Lung (tissue), 12 donors: ENCODE data around the gene FRRS1L. TPM values are rescaled to one million over a fixed set of nuclear protein-coding genes. Genes with fewer than 3 reads are reported as not detected.

Source experiments
- ATAC-seq: fragments of 200-7000 bp; cut with Tn5 transposase; one replicate; pipeline ENCODE4 v1.9.1; 2020; ENCODE audit warnings: moderate number of reproducible peaks; ENCODE audit not compliant: insufficient read depth, low FRiP score
- DNase-seq, 3 donors: peaks; one replicate each; pipeline ENCODE4 v3.0.0-alpha.2; 2013 to 2017
- H3K27ac ChIP-seq, 2 donors: one replicate each; pipeline ENCODE4 v1.5.1; 2013; ENCODE audit warnings: mild to moderate bottlenecking in 2 of 2, moderate library complexity in 2 of 2, control low read depth in 1 of 2, inconsistent platforms in 1 of 2, low read depth in 1 of 2, low read length in 1 of 2
- H3K27me3 ChIP-seq, 3 donors: one replicate each; pipeline ENCODE4 v1.5.1; 2013; ENCODE audit warnings: low read length in 2 of 3; ENCODE audit not compliant: control insufficient read depth in 3 of 3, insufficient read depth in 3 of 3
- H3K36me3 ChIP-seq, 4 donors: one replicate each; pipeline ENCODE4 v1.5.1; 2013; ENCODE audit warnings: low read length in 4 of 4, mild to moderate bottlenecking in 1 of 4, moderate library complexity in 1 of 4; ENCODE audit not compliant: control insufficient read depth in 4 of 4, insufficient read depth in 4 of 4
- H3K4me1 ChIP-seq, 5 donors: one replicate each; pipeline ENCODE4 v1.5.1; 2013; ENCODE audit warnings: low read length in 5 of 5, mild to moderate bottlenecking in 2 of 5, moderate library complexity in 1 of 5; ENCODE audit not compliant: control insufficient read depth in 5 of 5, insufficient read depth in 5 of 5
- H3K4me3 ChIP-seq: one replicate; pipeline ENCODE4 v1.5.1; 2013; ENCODE audit warnings: mild to moderate bottlenecking, control low read depth, moderate library complexity
- H3K9ac ChIP-seq, 2 donors: one replicate each; pipeline ENCODE4 v1.5.1; 2013; ENCODE audit warnings: low read length in 2 of 2, control low read depth in 1 of 2; ENCODE audit not compliant: insufficient read depth in 1 of 2
- H3K9me3 ChIP-seq, 4 donors: one replicate each; pipeline ENCODE4 v1.5.1; 2013; ENCODE audit warnings: low read length in 3 of 4, mild to moderate bottlenecking in 1 of 4, moderate library complexity in 1 of 4; ENCODE audit not compliant: control insufficient read depth in 4 of 4, insufficient read depth in 3 of 4
- WGBS, 2 donors: extraction: QIAGEN DNeasy Blood & Tissue Kit; methylation state at CpG; one replicate each; pipeline ENCODE4 v1.1.7; 2013; 5-methylcytosine and 5-hydroxymethylcytosine counted together
- polyA plus RNA-seq, 2 donors: library from polyadenylated mRNA; stranded (reverse); fragments of 200-250 nt; gene quantifications; one replicate each; pipeline ENCODE4 v1.2.1, GENCODE V29; 2013
- total RNA-seq, 2 donors: library from RNA; depleted of rRNA in 1 of 2; stranded (reverse); fragments of >200 nt in 1 of 2; gene quantifications; one replicate each; pipeline ENCODE4 v1.2.1, GENCODE V29; 2014 to 2021
- TF ChIP-seq, protein P1 (sequence below): IDR thresholded peaks from 2 replicates; pipeline ENCODE4 v1.5.1; 2012; ENCODE audit warnings: mild to moderate bottlenecking; ENCODE audit errors: control extremely low read depth, extremely low read depth
- donor health status: control.
- donor health status: control.
- donor health status: Bipolar disorder and iron deficiency.
- donor health status: healthy.
- donor health status: DM: yes; HTN: yes; CAD: no.

Gene FRRS1L
- total and polyA plus RNA-seq, 4 donors: under 0.01 to 1.2 (median 0.03) TPM; not detected in 1

DNA sequence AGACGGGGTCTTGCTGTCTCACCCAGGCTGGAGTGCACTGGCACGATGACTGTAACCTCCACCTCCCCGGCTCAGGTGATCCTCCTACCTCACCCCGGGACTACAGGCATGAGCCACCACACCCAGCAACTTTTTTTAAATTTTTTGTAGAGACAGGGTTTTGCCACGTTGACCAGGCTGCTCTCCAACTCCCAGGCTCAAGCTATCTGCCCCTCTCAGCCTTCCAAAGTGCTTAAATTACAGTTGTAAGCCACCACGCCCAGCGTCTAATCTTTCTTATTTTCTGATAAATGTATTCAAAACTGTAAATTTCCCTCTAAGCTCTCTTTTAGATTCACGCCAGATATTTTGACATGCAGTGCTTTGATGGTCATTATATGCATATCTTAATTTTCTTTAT is 10.3 kb downstream of the FRRS1L start:
- Histone ChIP-seq H3K27ac (no peak overlapping the region), H3K4me3 (no peak overlapping the region), H3K36me3 (no peaks in the 10 kb centered on the region), H3K27me3 (no peaks in the 10 kb centered on the region), H3K4me1 (no peaks in the 10 kb centered on the region), H3K9me3 (peaks cover 0 to 3% (median 0%) of the 10 kb centered on the region in 4 donors), H3K9ac (no peak overlapping the region)
- no peak for ATAC-seq
- 77 to 85% methylated on average over 8 of the region's 8 CpGs for WGBS, 2 donors
- DNase-seq: no peak
- TF ChIP-seq, protein P1, sequence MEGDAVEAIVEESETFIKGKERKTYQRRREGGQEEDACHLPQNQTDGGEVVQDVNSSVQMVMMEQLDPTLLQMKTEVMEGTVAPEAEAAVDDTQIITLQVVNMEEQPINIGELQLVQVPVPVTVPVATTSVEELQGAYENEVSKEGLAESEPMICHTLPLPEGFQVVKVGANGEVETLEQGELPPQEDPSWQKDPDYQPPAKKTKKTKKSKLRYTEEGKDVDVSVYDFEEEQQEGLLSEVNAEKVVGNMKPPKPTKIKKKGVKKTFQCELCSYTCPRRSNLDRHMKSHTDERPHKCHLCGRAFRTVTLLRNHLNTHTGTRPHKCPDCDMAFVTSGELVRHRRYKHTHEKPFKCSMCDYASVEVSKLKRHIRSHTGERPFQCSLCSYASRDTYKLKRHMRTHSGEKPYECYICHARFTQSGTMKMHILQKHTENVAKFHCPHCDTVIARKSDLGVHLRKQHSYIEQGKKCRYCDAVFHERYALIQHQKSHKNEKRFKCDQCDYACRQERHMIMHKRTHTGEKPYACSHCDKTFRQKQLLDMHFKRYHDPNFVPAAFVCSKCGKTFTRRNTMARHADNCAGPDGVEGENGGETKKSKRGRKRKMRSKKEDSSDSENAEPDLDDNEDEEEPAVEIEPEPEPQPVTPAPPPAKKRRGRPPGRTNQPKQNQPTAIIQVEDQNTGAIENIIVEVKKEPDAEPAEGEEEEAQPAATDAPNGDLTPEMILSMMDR: no peak

DNA sequence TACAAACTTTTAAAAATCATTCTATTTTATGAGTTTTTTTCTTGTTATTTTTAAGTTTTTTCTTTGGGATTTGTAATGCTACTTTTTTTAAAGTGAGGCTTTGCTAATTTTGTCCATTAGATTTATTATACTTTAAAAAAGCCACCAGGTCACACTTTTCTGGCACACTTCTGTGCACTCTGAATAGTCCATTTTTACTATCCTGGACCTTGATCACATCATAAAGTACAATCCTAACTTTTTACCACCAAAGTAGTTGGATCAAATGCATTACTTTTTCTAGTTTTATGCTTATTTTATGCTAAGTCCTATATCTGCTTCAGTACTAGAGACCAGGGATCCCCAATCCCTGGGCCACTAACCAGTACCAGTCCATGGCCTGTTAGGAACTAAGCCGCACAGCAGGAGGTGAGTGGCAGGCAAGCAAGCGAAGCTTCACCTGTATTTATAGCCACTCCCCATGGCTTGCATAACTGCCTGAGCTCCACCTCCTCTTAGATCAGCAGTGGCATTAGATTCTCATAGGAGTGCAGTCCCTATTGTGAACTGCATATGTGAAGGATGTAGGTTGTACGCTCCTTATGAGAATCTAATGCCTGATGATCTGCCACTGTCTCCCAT is 16.0 kb downstream of the FRRS1L start:
- no peak overlapping the region for H3K9ac ChIP-seq
- TF ChIP-seq, protein P1: no peak
- whole genome bisulfite sequencing, 2 donors: 80 to 98% methylated on average over 3 of the region's 3 CpGs
- no peak overlapping the region for H3K4me3 ChIP-seq
- no peak for DNase-seq
- no peak overlapping the region for H3K27ac ChIP-seq
- no peaks in the 10 kb centered on the region for H3K4me1 ChIP-seq
- no peaks in the 10 kb centered on the region for H3K27me3 ChIP-seq
- peaks cover 0 to 3% (median 0%) of the 10 kb centered on the region in 4 donors for H3K9me3 ChIP-seq
- ATAC-seq: no peak
- H3K36me3 ChIP-seq: no peaks in the 10 kb centered on the region

DNA sequence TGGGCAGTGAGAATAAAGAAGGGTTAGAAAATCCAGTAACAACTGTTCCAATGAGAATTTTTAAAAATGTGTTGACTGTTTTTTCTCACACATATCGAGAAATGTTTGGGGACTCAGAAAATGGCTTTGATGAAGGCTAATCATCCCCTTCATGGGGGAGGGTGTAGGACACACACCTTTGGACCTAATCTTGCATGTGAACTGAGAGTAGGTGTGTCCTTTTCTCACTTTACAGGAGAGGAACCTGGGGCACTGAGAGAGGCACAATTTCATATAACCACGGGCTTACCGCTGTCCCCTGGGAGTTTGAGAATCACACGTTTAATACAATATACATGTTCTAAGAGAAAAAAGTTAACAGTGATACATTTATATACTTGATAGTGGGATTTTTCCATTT is 17.3 kb downstream of the FRRS1L start:
- whole genome bisulfite sequencing, 2 donors: 93 to 95% methylated on average over 4 of the region's 4 CpGs
- no peak for DNase-seq
- Histone ChIP-seq H3K4me3 (no peak overlapping the region), H3K36me3 (no peaks in the 10 kb centered on the region), H3K27ac (no peak overlapping the region), H3K9ac (no peak overlapping the region), H3K9me3 (peaks cover 0 to 3% (median 0%) of the 10 kb centered on the region in 4 donors), H3K27me3 (no peaks in the 10 kb centered on the region), H3K4me1 (no peaks in the 10 kb centered on the region)
- TF ChIP-seq, protein P1: no peak
- ATAC-seq: no peak

DNA sequence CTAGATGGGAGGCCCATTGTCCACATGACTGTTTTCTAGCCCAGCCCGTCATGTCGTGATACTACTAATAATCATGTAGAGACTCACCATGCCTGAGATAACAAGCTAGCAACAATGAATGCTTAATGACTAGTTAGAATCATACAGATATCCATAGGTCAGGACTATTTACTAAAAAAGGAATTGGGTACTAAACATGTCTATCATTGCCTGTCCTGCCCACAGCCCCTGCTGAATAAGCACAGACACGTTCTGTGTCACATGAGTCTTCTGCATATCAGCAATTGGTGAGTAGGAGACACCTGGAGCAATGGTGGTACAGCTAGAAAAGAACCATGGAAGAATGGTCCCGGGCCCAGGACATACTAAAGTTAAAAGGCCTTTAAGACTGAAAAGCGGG is 18.0 kb downstream of the FRRS1L start:
- Histone ChIP-seq H3K9ac (no peak overlapping the region), H3K27ac (no peak overlapping the region), H3K27me3 (no peaks in the 10 kb centered on the region), H3K9me3 (peaks cover 0 to 3% (median 0%) of the 10 kb centered on the region in 4 donors), H3K36me3 (no peaks in the 10 kb centered on the region), H3K4me3 (no peak overlapping the region), H3K4me1 (no peaks in the 10 kb centered on the region)
- ATAC-seq: no peak
- TF ChIP-seq, protein P1: no peak
- WGBS, 2 donors: 90 to 92% methylated on average over 5 of the region's 5 CpGs
- no peak for DNase-seq
